ENCODE measurements around the gene OXCT2.

Gene OXCT2

GRCh38 chr1:39808784-39809517, 37.8 kb upstream of the OXCT2 start:
- H3K27ac ChIP-seq (ENCODE audit: low read length), result no peak overlapping the region
- H3K27me3 ChIP-seq (replicated peaks; ENCODE audit: insufficient read depth, low read length), result no peaks in the 10 kb centered on the region
- no peaks in the 10 kb centered on the region for H3K9me3 ChIP-seq (replicated peaks; ENCODE audit: insufficient read depth, low read length)
- no peak overlapping the region for H3K9ac ChIP-seq (ENCODE audit: low read length)
- no peaks in the 10 kb centered on the region for H3K79me2 ChIP-seq (ENCODE audit: low read length)
- H3K4me2 ChIP-seq (ENCODE audit: low read depth, low read length), result no peak overlapping the region
- no peak for DNase-seq
- TF ChIP-seq EZH2phosphoT487 (IDR thresholded peaks at IDR 0.05; ENCODE audit: low read length) (no peak), EZH2 (optimal IDR thresholded peaks at IDR 0.05; ENCODE audit: low read depth, low read length) (no peak)
- TF ChIP-seq, protein P1, sequence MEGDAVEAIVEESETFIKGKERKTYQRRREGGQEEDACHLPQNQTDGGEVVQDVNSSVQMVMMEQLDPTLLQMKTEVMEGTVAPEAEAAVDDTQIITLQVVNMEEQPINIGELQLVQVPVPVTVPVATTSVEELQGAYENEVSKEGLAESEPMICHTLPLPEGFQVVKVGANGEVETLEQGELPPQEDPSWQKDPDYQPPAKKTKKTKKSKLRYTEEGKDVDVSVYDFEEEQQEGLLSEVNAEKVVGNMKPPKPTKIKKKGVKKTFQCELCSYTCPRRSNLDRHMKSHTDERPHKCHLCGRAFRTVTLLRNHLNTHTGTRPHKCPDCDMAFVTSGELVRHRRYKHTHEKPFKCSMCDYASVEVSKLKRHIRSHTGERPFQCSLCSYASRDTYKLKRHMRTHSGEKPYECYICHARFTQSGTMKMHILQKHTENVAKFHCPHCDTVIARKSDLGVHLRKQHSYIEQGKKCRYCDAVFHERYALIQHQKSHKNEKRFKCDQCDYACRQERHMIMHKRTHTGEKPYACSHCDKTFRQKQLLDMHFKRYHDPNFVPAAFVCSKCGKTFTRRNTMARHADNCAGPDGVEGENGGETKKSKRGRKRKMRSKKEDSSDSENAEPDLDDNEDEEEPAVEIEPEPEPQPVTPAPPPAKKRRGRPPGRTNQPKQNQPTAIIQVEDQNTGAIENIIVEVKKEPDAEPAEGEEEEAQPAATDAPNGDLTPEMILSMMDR (IDR thresholded peaks at IDR 0.05; ENCODE audit: low read length), result no peak
- no peak overlapping the region for H3K4me3 ChIP-seq (ENCODE audit: low read length)
- H3K9me2 ChIP-seq (replicated peaks; ENCODE audit: insufficient read depth, low read length), result no peaks in the 10 kb centered on the region
- no peaks in the 10 kb centered on the region for H3K4me1 ChIP-seq (ENCODE audit: low read length)
- no peaks in the 10 kb centered on the region for H3K36me3 ChIP-seq (replicated peaks; ENCODE audit: insufficient read depth, low read length)
- no peaks in the 10 kb centered on the region for H3F3A ChIP-seq (ENCODE audit: insufficient read depth, low read length)
- H2AFZ ChIP-seq (ENCODE audit: low read length), result no peak overlapping the region
- no peaks in the 10 kb centered on the region for H4K20me1 ChIP-seq (ENCODE audit: insufficient read depth, low read length)

GRCh38 chr1:39805385-39805784, 34.2 kb upstream of the OXCT2 start:
- Histone ChIP-seq H2AFZ (ENCODE audit: low read length) (no peak overlapping the region), H3K4me1 (ENCODE audit: low read length) (no peaks in the 10 kb centered on the region), H3K36me3 (replicated peaks; ENCODE audit: insufficient read depth, low read length) (no peaks in the 10 kb centered on the region), H4K20me1 (ENCODE audit: insufficient read depth, low read length) (no peaks in the 10 kb centered on the region), H3K9ac (ENCODE audit: low read length) (no peak overlapping the region), H3K9me2 (replicated peaks; ENCODE audit: insufficient read depth, low read length) (no peaks in the 10 kb centered on the region), H3K9me3 (replicated peaks; ENCODE audit: insufficient read depth, low read length) (no peaks in the 10 kb centered on the region), H3K4me2 (ENCODE audit: low read depth, low read length) (no peak overlapping the region), H3K79me2 (ENCODE audit: low read length) (no peaks in the 10 kb centered on the region), H3F3A (ENCODE audit: insufficient read depth, low read length) (no peaks in the 10 kb centered on the region), H3K27ac (ENCODE audit: low read length) (no peak overlapping the region), H3K4me3 (ENCODE audit: low read length) (no peak overlapping the region), H3K27me3 (replicated peaks; ENCODE audit: insufficient read depth, low read length) (no peaks in the 10 kb centered on the region)
- no peak for DNase-seq
- TF ChIP-seq EZH2phosphoT487 (IDR thresholded peaks at IDR 0.05; ENCODE audit: low read length), result no peak
- TF ChIP-seq EZH2 (optimal IDR thresholded peaks at IDR 0.05; ENCODE audit: low read depth, low read length), result no peak
- TF ChIP-seq, protein P1 (IDR thresholded peaks at IDR 0.05; ENCODE audit: low read length), result no peak

DNA sequence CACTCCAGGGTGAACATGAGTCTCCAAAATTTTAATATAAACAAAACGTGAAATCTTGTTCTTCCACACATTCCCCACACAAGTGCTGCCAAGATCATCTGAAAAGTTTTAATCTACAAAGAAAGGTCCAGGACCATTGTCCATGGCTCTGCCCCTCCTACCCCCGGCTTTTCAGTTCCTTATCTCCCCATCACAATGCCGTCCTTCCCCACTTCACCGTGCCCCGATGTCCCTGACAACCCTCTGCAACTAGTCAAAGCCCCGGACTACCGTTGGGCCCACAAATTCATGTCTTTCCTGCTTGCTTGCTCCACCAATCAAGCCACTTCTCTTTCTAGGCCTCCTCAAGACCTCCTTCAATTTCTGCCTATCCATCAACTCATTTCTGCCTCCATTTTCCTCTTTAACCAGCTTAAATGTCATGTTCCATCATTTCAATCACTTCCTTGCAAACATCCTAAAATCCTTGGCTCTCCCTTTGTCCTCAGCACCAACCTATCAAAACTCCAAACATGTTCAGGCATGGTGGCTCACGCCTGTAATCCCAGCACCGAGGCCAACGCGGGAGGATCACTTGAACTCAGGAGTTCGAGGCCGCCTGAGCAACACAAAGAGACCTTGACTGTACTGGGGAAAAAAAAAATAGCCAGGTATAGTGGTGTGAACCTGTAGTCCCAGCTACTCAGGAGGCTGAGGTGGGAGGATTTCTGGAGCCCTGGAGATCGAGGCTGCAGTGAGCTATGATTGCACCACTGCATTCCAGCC, 31.5 kb upstream of the OXCT2 start:
- peaks cover 13% of the 10 kb centered on the region for H3K4me1 ChIP-seq (ENCODE audit: low read length)
- DNase-seq, result no peak
- H3K9ac ChIP-seq (ENCODE audit: low read length), result no peak overlapping the region
- no peaks in the 10 kb centered on the region for H3K27me3 ChIP-seq (replicated peaks; ENCODE audit: insufficient read depth, low read length)
- H3K27ac ChIP-seq (ENCODE audit: low read length), result no peak overlapping the region
- H3F3A ChIP-seq (ENCODE audit: insufficient read depth, low read length), result peaks cover 5% of the 10 kb centered on the region; the same call in 1 of the 2 replicates
- H3K9me2 ChIP-seq (replicated peaks; ENCODE audit: insufficient read depth, low read length), result no peaks in the 10 kb centered on the region
- no peaks in the 10 kb centered on the region for H4K20me1 ChIP-seq (ENCODE audit: insufficient read depth, low read length)
- no peak overlapping the region for H3K4me3 ChIP-seq (ENCODE audit: low read length)
- no peaks in the 10 kb centered on the region for H3K79me2 ChIP-seq (ENCODE audit: low read length)
- H3K36me3 ChIP-seq (replicated peaks; ENCODE audit: insufficient read depth, low read length), result no peaks in the 10 kb centered on the region
- H3K4me2 ChIP-seq (ENCODE audit: low read depth, low read length), result no peak overlapping the region
- no peak overlapping the region for H2AFZ ChIP-seq (ENCODE audit: low read length)
- H3K9me3 ChIP-seq (replicated peaks; ENCODE audit: insufficient read depth, low read length), result no peaks in the 10 kb centered on the region
- TF ChIP-seq, protein P1 (IDR thresholded peaks at IDR 0.05; ENCODE audit: low read length), result no peak
- TF ChIP-seq EZH2 (optimal IDR thresholded peaks at IDR 0.05; ENCODE audit: low read depth, low read length) (no peak), EZH2phosphoT487 (IDR thresholded peaks at IDR 0.05; ENCODE audit: low read length) (no peak)
